HG03095 (cell line): ENCODE data around the gene FITM1.

Experiments
- ATAC-seq: cut with Tn5 transposase; IDR thresholded peaks from one replicate; pipeline ENCODE4 v1.9.1; 2021; ENCODE audit warnings: moderate library complexity; ENCODE audit not compliant: unreplicated experiment

FITM1 gene

GRCh38 chr14:24116128-24116814 lies 14.2 kb upstream of the FITM1 start:
- ATAC-seq = no peak

- no peak for ATAC-seq
These were observed 13.3 kb upstream of the FITM1 start for GRCh38 chr14:24117179-24117578.

GRCh38 chr14:24119691-24120090 lies 10.8 kb upstream of the FITM1 start:
- no peak for ATAC-seq

GRCh38 chr14:24121210-24121609 lies 9.2 kb upstream of the FITM1 start:
- ATAC-seq = no peak

GRCh38 chr14:24122416-24122815 lies 8.0 kb upstream of the FITM1 start:
- ATAC-seq = no peak

GRCh38 chr14:24122898-24123297 lies 7.6 kb upstream of the FITM1 start:
- no peak for ATAC-seq

- peak; percentile 48 for ATAC-seq
These were observed 6.7 kb upstream of the FITM1 start for GRCh38 chr14:24123424-24124417.

- no peak for ATAC-seq
These were observed 3.5 kb upstream of the FITM1 start for GRCh38 chr14:24126939-24127338.

- no peak for ATAC-seq
These were observed 2.8 kb upstream of the FITM1 start for GRCh38 chr14:24127673-24128072.

- ATAC-seq = no peak
These were observed 955 bp upstream of the FITM1 start for GRCh38 chr14:24129410-24129998.

- no peak for ATAC-seq
These were observed 474 bp downstream of the FITM1 start for GRCh38 chr14:24130717-24131548.

GRCh38 chr14:24131549-24131966 lies 1.1 kb downstream of the FITM1 start:
- ATAC-seq = no peak

GRCh38 chr14:24132061-24132685 lies 1.7 kb downstream of the FITM1 start:
- no peak for ATAC-seq

GRCh38 chr14:24132976-24133375 lies 2.5 kb downstream of the FITM1 start:
- ATAC-seq = no peak

- ATAC-seq = no peak
These were observed 3.3 kb downstream of the FITM1 start for GRCh38 chr14:24133735-24134134.

- ATAC-seq = no peak
These were observed 5.0 kb downstream of the FITM1 start for GRCh38 chr14:24135584-24135833.

- ATAC-seq = peak; percentile 79
These were observed 5.6 kb downstream of the FITM1 start, which contains the start of gene PSME1 for GRCh38 chr14:24135834-24136683. Gene PSME1, plus strand, starts transcription at chr14:24136194. Its CDS starts 69 bp downstream, at chr14:24136263.

GRCh38 chr14:24136684-24137528 lies 6.4 kb downstream of the FITM1 start:
- no peak for ATAC-seq
